Right lobe of liver (tissue), 6 donors: ENCODE results near the gene NTM. TPM values are rescaled to one million over a fixed set of nuclear protein-coding genes. Genes with fewer than 3 reads are reported as not detected.

Source experiments
- ATAC-seq, 4 donors: fragments of 200-7000 bp; cut with Tn5 transposase; one replicate each; pipeline ENCODE4 v1.9.1; 2020; ENCODE audit warnings: mild to moderate bottlenecking in 4 of 4, moderate library complexity in 4 of 4
- DNase-seq, 3 donors: peaks; one replicate each; pipeline ENCODE4 v3.0.0-alpha.2; 2020
- H3K27ac ChIP-seq, 3 donors: fragments of 200-600 bp; one replicate each; pipeline ENCODE4 v1.8.0; 2022
- H3K27me3 ChIP-seq, 2 donors: fragments of 200-600 bp; one replicate each; pipeline ENCODE4 v1.8.0; 2022
- H3K36me3 ChIP-seq, 4 donors: fragments of 200-600 bp; sonication (generic) in 1 of 4; one replicate each; pipeline versions ENCODE4 v1.5.1 to v1.8.0; 2017 to 2022; ENCODE audit warnings: control low read depth in 1 of 4
- H3K4me1 ChIP-seq, 4 donors: fragments of 200-600 bp; sonication (generic) in 1 of 4; one replicate each; pipeline versions ENCODE4 v1.5.1 to v1.8.0; 2017 to 2022; ENCODE audit warnings: control low read depth in 1 of 4
- H3K4me3 ChIP-seq, 3 donors: fragments of 200-600 bp; one replicate each; pipeline ENCODE4 v1.8.0; 2022
- H3K9me3 ChIP-seq, 4 donors: fragments of 200-600 bp; sonication (generic) in 1 of 4; one replicate each; pipeline versions ENCODE4 v1.5.1 to v1.8.0; 2017 to 2022; ENCODE audit warnings: control low read depth in 1 of 4
- POLR2A ChIP-seq: fragments of 450-650 bp; IDR thresholded peaks from one replicate; pipeline ENCODE4 v1.6.1; 2017; ENCODE audit warnings: antibody characterized with exemption, mild to moderate bottlenecking
- WGBS: methylation state at CpG from one replicate; pipeline ENCODE4 v1.1.6; 2018; ENCODE audit warnings: low coverage, low lambda C conversion rate; ENCODE audit not compliant: insufficient coverage; ENCODE audit errors: missing lambda C conversion rate; 5-methylcytosine and 5-hydroxymethylcytosine counted together
- intact Hi-C, 2 donors: fragments of 100-400 bp; cut with DNase I; formaldehyde crosslinking; loops; one replicate each; pipeline versions ENCODE4 v1.11.2 to v1.14.1; 2022
- total RNA-seq, 6 experiments: library from RNA; depleted of rRNA in 2 of 6; stranded (reverse); fragments of >200 nt in 2 of 6; fragmentation: NEBNext Ultra II Directional in 3 of 6; extraction: Animal tissue kit (Norgen Biotek cat#: 25700) in 3 of 6; gene quantifications; one replicate each; pipeline versions ENCODE4 v1.1.0 to v1.2.4, GENCODE V29; 2016 to 2023
- TF ChIP-seq, protein P1 (sequence below), 4 donors: fragments of 200-600 bp in 3 of 4; fragments of 450-650 bp in 1 of 4; IDR thresholded peaks; one replicate each; pipeline versions ENCODE4 v1.5.1 to v1.8.0; 2016 to 2022; ENCODE audit warnings: antibody characterized with exemption in 4 of 4, mild to moderate bottlenecking in 2 of 4
- donor health status: DM: no; HTN: yes; CAD: no.
- donor health status: DM: no; HTN: no; CAD: no.
- donor health status: DM: no; HTN: no; CAD: no.
- donor health status: DM: no; HTN: yes; CAD: no.
- donor health status: DM: no; HTN: yes; CAD: no.

The NTM gene
- total RNA-seq, 6 experiments from 2014 or later: 0.35 TPM; not detected in 5

- intact Hi-C loops: no loop called here
- ATAC-seq (no peak), DNase-seq (no peak)
- WGBS: 33% methylated on average over 2 of the region's 2 CpGs
- Histone ChIP-seq H3K27me3 (no peaks in the 10 kb centered on the region), H3K36me3 (no peaks in the 10 kb centered on the region), H3K4me3 (no peak overlapping the region), H3K9me3 (no peaks in the 10 kb centered on the region), H3K27ac (no peak overlapping the region), H3K4me1 (no peaks in the 10 kb centered on the region)
- TF ChIP-seq POLR2A: no peak
- TF ChIP-seq, protein P1, sequence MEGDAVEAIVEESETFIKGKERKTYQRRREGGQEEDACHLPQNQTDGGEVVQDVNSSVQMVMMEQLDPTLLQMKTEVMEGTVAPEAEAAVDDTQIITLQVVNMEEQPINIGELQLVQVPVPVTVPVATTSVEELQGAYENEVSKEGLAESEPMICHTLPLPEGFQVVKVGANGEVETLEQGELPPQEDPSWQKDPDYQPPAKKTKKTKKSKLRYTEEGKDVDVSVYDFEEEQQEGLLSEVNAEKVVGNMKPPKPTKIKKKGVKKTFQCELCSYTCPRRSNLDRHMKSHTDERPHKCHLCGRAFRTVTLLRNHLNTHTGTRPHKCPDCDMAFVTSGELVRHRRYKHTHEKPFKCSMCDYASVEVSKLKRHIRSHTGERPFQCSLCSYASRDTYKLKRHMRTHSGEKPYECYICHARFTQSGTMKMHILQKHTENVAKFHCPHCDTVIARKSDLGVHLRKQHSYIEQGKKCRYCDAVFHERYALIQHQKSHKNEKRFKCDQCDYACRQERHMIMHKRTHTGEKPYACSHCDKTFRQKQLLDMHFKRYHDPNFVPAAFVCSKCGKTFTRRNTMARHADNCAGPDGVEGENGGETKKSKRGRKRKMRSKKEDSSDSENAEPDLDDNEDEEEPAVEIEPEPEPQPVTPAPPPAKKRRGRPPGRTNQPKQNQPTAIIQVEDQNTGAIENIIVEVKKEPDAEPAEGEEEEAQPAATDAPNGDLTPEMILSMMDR (IDR thresholded peaks at IDR 0.05): no peak
Observed at GRCh38 chr11:131592734-131593133, 222.3 kb downstream of the NTM start.

DNA sequence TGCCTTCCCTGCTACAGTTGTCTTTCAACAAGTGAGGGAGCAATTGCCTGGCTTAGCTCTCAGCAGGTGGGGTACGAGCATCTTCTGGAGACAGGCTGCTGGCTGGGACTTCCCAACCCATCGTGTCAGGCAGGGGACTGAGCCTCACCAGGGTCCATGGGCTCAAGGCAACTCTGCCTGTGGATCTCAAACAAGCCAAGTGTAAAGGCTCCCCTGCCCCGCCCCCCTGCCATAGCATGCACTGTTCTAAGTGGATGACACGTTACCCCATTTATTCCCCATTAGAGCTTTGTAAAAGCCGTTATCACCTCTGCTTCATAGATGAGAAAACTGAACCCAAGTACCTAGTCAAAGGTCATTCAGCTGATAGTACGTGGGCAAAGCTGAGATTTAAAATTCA, 222.9 kb downstream of the NTM start:
- DNase-seq: no peak
- no peaks in the 10 kb centered on the region for H3K9me3 ChIP-seq
- 45% methylated on average over 5 of the region's 6 CpGs for WGBS
- no peaks in the 10 kb centered on the region for H3K4me1 ChIP-seq
- no peak overlapping the region for H3K27ac ChIP-seq
- H3K36me3 ChIP-seq: no peaks in the 10 kb centered on the region
- H3K27me3 ChIP-seq: no peaks in the 10 kb centered on the region
- TF ChIP-seq POLR2A: no peak
- TF ChIP-seq, protein P1 (IDR thresholded peaks at IDR 0.05): no peak
- no peak for ATAC-seq
- intact Hi-C loops: no loop called here
- H3K4me3 ChIP-seq: no peak overlapping the region

DNA sequence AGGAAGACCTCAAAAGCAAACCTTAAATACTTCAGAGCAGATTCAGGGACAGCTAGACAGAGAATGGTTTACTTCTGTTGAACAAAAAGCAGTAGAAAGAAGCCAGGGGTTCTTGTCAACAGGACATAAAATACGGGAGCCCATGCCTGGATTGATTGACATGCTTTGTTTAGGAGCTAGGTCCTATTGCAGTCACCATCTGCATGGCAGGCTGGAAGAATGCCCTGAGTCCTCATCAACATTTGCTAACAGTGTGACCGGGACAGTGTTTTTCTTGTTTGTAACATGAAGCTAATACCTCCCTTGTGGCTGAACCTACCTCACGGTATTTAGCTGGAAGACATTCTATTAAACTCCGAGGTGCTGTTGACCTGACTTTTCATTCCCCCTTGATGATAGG, 225.4 kb downstream of the NTM start:
- Histone ChIP-seq H3K27me3 (no peaks in the 10 kb centered on the region), H3K9me3 (no peaks in the 10 kb centered on the region), H3K4me3 (no peak overlapping the region), H3K27ac (no peak overlapping the region), H3K36me3 (no peaks in the 10 kb centered on the region), H3K4me1 (no peaks in the 10 kb centered on the region)
- ATAC-seq (no peak), DNase-seq (no peak)
- intact Hi-C loops: no loop called here
- WGBS: 31% methylated on average over 3 of the region's 4 CpGs
- TF ChIP-seq POLR2A: no peak
- TF ChIP-seq, protein P1 (IDR thresholded peaks at IDR 0.05): no peak

- WGBS: 25% methylated on average over 1 of the region's 2 CpGs
Observed at GRCh38 chr11:131597890-131598289, 227.5 kb downstream of the NTM start.

More at GRCh38 chr11:131597890-131598289, 227.5 kb downstream of the NTM start:
- ATAC-seq (no peak), DNase-seq (no peak)
- Histone ChIP-seq H3K4me1 (no peaks in the 10 kb centered on the region), H3K27me3 (no peaks in the 10 kb centered on the region), H3K9me3 (no peaks in the 10 kb centered on the region), H3K27ac (no peak overlapping the region), H3K36me3 (no peaks in the 10 kb centered on the region), H3K4me3 (no peak overlapping the region)
- TF ChIP-seq POLR2A: no peak
- TF ChIP-seq, protein P1 (IDR thresholded peaks at IDR 0.05): no peak
- intact Hi-C loops: no loop called here
